Endothelial cell (in vitro differentiated cells): ENCODE results near the gene NUDT22. TPM values are rescaled to one million over a fixed set of nuclear protein-coding genes. Genes with fewer than 3 reads are reported as not detected.
A peak's percentile ranks its signal among the peaks of the same experiment; 100 is the strongest.

Source experiments
- DNase-seq: peaks from one replicate; pipeline ENCODE4 v3.0.0; 2021; ENCODE audit warnings: low spot score
- H3K27ac Mint-ChIP-seq: one replicate; pipeline ENCODE4 v1.8.0; 2021; ENCODE audit warnings: mixed read lengths, inconsistent platforms; ENCODE audit not compliant: unreplicated experiment
- H3K27me3 Mint-ChIP-seq: one replicate; pipeline ENCODE4 v1.8.0; 2021; ENCODE audit warnings: mild to moderate bottlenecking, moderate library complexity, mixed read lengths, inconsistent platforms; ENCODE audit not compliant: unreplicated experiment
- H3K36me3 Mint-ChIP-seq: one replicate; pipeline ENCODE4 v1.8.0; 2021; ENCODE audit warnings: mild to moderate bottlenecking, low read depth, mixed read lengths, inconsistent platforms; ENCODE audit not compliant: unreplicated experiment
- H3K4me1 Mint-ChIP-seq: one replicate; pipeline ENCODE4 v1.8.0; 2021; ENCODE audit warnings: mild to moderate bottlenecking, mixed read lengths, inconsistent platforms; ENCODE audit not compliant: unreplicated experiment
- H3K4me3 Mint-ChIP-seq: one replicate; pipeline ENCODE4 v1.8.0; 2021; ENCODE audit warnings: mild to moderate bottlenecking, mixed read lengths, inconsistent platforms; ENCODE audit not compliant: unreplicated experiment
- H3K9me3 Mint-ChIP-seq: one replicate; pipeline ENCODE4 v1.8.0; 2021; ENCODE audit warnings: mixed read lengths, inconsistent platforms; ENCODE audit not compliant: unreplicated experiment
- CTCF ChIP-seq: fragments of 200-600 bp; sonication (generic); IDR thresholded peaks from one replicate; pipeline ENCODE4 v1.5.0; 2021; ENCODE audit warnings: antibody characterized with exemption; ENCODE audit not compliant: unreplicated experiment
- total RNA-seq: library from RNA; stranded (reverse); fragmentation: NEBNext Ultra II Directional; extraction: Animal tissue kit (Norgen Biotek cat#: 25700); gene quantifications from one replicate; pipeline ENCODE4 v1.2.1, GENCODE V29; 2021; ENCODE audit not compliant: unreplicated experiment

NUDT22 gene
- total RNA-seq, 1 donor from 2014 or later, result 21.2 TPM

GRCh38 chr11:64249038-64249437, 23.0 kb downstream of the NUDT22 start:
- no peak for TF ChIP-seq CTCF
- no peak for DNase-seq
- H3K9me3 Mint-ChIP-seq, result no peaks in the 10 kb centered on the region
- peaks cover 4% of the 10 kb centered on the region for H3K36me3 Mint-ChIP-seq
- H3K27ac Mint-ChIP-seq, result peak overlapping the region; percentile 36
- H3K4me3 Mint-ChIP-seq, result no peak overlapping the region
- H3K27me3 Mint-ChIP-seq, result peaks cover 10% of the 10 kb centered on the region
- H3K4me1 Mint-ChIP-seq, result peaks cover 31% of the 10 kb centered on the region

- Mint-ChIP-seq H3K36me3 (peaks cover 4% of the 10 kb centered on the region), H3K27ac (peak overlapping the region; percentile 57), H3K4me1 (peaks cover 32% of the 10 kb centered on the region), H3K27me3 (peaks cover 10% of the 10 kb centered on the region), H3K4me3 (peak overlapping the region; percentile 69), H3K9me3 (no peaks in the 10 kb centered on the region)
- TF ChIP-seq CTCF, result no peak
- DNase-seq, result no peak
These were observed 23.7 kb downstream of the NUDT22 start for GRCh38 chr11:64249563-64250414.

DNA sequence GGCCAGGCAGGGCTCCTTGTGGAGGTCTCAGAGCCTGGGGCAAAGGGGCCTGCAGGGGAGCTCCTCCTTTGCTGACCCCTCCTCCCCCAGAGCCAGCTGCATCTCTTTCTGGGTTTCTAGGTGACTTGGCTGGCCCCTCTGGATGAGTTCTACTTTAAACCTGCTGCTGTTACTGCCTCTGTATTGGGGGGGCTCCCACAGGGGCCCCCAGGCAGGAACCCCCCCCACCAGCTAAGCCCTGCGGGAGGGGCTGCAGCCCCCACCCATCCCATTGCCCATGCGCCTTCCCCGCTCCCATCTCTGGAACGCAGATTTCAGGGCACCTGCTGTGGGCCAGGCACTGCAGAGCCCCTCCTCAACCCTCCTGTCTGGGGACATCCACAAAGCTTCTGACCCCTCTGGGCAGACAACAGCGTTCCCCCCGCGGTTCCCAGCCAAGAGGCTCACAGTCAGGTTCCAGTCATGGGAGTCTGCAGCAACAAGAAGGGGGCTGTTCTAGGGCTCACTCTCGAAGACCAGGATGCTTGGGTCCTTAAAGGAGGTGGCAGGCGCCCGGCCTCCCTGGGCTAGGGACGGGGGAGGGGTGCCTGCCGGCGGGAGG, 24.4 kb downstream of the NUDT22 start:
- DNase-seq, result no peak
- Mint-ChIP-seq H3K36me3 (peaks cover 8% of the 10 kb centered on the region), H3K4me1 (peaks cover 32% of the 10 kb centered on the region), H3K4me3 (no peak overlapping the region), H3K9me3 (no peaks in the 10 kb centered on the region), H3K27ac (no peak overlapping the region), H3K27me3 (peaks cover 13% of the 10 kb centered on the region)
- TF ChIP-seq CTCF, result no peak

DNA sequence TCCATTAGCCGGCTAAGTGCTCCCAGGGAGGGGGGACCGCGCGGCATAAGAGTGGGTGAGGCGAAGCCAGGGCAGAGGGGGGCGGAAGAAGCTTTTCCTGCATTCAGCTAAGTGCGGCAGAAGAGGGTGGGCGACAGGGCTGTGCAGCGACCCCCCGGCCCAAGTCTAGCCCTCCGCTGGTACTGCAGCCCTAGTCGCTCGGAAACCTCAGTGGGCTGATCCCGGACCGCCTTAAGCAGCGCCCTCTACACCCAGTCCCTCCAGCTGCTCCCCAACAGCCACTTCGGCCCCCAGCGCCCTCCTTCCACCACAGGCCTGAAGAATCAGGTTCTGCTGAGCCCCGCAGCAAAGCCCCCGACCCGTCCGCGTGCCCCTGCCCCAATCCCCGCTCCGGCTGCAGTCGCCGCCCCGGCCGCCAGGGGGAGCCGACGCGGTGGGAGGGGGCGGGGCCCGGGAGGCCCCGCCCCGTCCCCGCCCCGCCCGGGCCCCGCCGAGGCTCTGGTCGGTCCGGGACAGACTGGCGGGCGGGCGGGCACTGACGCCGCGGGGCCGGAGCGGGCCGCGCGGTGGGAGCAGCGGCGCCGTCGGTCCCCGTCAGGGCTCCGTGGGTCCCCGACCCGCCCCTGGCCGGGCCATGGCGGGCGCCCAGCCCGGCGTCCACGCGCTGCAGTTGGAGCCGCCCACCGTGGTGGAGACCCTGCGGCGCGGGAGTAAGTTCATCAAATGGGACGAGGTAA, 25.1 kb downstream of the NUDT22 start, which contains the start of gene PLCB3:
Gene PLCB3, plus strand, starts transcription at position 515 of the 737 bp plus-strand sequence. Its CDS starts 120 bp downstream, at position 635.
- Mint-ChIP-seq H3K9me3 (no peaks in the 10 kb centered on the region), H3K27ac (no peak within 1 kb of the TSS), H3K4me1 (peaks cover 32% of the 10 kb centered on the region), H3K27me3 (peaks cover 13% of the 10 kb centered on the region), H3K4me3 (peak within 1 kb of the TSS; percentile 91), H3K36me3 (peaks cover 8% of the 10 kb centered on the region)
- peak; percentile 82 for DNase-seq
- TF ChIP-seq CTCF, result peak; percentile 90

- peak overlapping the region; percentile 91 for H3K4me3 Mint-ChIP-seq
- no peaks in the 10 kb centered on the region for H3K9me3 Mint-ChIP-seq
- H3K27ac Mint-ChIP-seq, result no peak overlapping the region
- H3K36me3 Mint-ChIP-seq, result peaks cover 8% of the 10 kb centered on the region
- no peak for TF ChIP-seq CTCF
- no peak for DNase-seq
- peaks cover 32% of the 10 kb centered on the region for H3K4me1 Mint-ChIP-seq
- H3K27me3 Mint-ChIP-seq, result peaks cover 13% of the 10 kb centered on the region
These were observed 25.6 kb downstream of the NUDT22 start for GRCh38 chr11:64251753-64252002.
